KBM-7 (cell line): Measurements from ENCODE around the gene MCTP1.
A peak's percentile ranks its signal among the peaks of the same experiment; 100 is the strongest.

Experiments used
- DNase-seq: peaks from one replicate; pipeline ENCODE4 v3.0.0-alpha.2; 2015
- in situ Hi-C: fragments of 300-500 bp; cut with MboI; formaldehyde crosslinking; loops from 2 replicates; pipeline ENCODE4 v1.14.3; 2020; ENCODE audit warnings: low sequenced_read_pairs, low pct_unique_long_range_greater_than_20kb, mixed read lengths

The MCTP1 gene

DNA sequence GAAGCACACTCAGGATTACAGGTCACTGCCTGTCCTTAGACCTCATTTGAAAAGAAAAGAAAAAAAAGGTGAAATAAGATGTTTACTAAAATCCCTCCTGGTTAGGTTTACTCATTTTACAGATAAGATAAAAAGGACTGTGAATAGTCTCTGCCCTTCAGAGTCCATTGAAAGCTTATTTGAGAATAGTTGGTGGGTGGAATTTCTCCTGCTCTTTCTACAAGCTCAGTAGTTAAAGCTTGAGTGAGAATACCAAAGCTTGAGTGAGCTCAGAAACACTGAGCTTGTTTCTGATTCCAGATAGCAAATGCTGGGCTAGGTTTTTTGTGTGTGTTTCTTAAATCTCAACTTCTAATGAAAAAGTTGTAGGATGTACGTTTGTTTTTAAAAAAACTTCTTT, 559.8 kb downstream of the MCTP1 start:
- DNase-seq = no peak
- in situ Hi-C loops = no loop called here

DNA sequence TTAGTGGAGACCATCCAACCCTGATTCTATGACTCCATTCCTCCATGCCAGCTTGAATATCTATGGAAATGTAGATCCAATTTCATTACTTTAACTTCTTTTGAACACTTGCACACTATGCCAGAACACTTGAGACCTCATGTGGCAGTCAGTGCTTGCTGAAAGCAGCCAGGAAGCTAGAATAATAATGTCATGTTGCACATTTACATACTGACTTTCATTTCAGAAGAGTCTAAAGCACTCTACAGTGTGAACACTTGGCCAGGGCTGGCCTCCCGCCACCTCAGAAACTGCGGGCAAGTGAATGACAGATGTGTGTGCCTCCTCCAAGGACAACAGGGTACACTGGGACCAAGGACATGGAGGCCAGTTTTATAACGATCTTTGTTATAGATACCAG, 569.1 kb downstream of the MCTP1 start:
- in situ Hi-C loops = no loop called here
- DNase-seq = no peak

DNA sequence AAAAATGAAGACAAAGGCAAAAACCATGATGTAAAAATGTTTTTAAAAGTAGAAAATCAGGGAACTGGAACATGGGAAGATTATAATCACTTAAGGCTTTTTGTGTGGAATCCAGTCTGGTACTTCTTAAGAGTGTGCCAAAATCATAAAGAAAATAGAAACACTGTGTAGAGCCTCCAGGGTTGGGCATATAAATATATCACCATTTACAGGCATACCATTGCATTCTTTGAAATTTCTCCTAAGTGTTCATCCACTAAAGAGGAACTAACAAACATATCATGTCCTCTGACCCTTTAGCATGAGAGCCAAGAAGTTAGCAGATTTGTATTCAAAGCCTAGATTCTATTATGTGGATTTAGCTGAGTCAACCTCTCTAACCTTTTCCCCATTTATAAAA, 573.1 kb downstream of the MCTP1 start:
- in situ Hi-C loops = no loop called here
- DNase-seq = no peak

DNA sequence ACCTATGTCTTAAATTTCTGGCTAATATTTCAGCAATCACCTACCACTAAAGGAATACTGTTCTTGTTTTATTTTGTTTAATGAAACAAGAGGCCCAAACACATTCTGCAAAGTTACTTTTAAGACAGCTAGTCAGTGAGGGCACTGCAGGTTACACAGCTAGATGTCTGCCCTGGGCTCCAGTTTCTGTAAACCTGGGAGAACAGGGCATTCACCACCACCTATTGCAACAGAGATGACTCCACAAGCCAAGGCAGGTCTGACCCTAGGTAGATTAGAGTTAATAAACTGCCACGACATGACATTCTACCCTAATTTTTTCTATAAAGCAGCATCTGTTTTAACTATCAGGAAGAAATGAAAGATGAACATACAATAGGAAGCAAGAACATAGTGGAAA, 575.6 kb downstream of the MCTP1 start:
- in situ Hi-C loops = no loop called here
- no peak for DNase-seq

DNA sequence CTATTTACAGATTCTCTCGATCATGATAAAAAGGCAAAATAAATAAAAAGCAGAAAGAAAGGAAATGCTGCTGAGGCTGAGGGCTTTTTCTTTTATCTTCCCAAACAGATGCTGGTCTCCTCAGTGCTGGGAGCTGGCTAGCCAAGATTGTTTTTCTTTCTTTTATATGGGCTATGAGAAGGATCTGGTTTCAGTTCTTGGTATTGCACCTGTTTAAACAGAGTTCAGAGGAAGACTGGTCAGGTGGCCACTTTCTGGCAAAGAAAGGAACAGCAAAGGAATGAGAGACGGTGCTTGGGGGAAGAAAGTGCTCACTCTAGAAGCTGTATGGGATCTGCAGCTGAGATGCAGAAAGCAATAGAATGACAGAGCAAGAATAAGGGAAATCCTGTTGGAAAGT, 577.5 kb downstream of the MCTP1 start:
- in situ Hi-C loops = no loop called here
- DNase-seq = no peak

DNA sequence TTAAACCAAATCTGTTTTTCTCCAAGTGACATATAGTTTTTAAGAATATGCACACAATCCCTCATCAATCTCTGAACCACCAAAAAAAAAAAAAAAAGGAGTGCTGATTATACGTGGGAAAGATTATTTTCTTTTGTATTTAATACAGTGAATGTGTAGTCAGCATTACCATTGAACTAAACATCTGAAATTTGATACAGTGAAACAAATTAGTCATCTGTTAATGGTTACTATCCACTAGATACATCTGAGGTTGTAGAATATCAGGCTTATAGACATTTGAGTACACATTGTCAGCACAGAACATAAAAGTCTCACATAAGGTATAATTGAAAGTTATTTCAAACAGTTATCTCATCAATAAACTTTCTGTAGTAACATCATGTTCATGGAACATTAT, 579.5 kb downstream of the MCTP1 start:
- in situ Hi-C loops = no loop called here
- no peak for DNase-seq

DNA sequence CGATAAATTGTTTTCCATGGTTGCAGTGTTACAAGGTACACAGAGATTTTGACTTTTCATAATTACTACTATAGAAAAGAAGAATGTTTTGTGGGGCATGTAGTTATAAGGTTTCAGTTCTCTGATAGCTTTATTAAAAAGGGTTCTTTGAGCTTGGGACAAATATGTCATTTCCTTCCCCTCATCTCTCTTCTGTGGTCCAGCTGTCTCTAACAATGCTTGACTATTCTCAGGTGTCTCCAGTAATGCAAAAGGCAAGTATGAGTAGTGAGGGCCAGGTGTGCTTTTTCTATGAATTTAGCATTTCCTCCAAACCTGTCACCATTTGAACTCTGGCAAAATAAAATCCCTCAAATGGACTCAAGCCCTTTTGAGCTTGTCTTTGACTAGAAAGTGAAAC, 582.2 kb downstream of the MCTP1 start:
- in situ Hi-C loops = no loop called here
- no peak for DNase-seq

DNA sequence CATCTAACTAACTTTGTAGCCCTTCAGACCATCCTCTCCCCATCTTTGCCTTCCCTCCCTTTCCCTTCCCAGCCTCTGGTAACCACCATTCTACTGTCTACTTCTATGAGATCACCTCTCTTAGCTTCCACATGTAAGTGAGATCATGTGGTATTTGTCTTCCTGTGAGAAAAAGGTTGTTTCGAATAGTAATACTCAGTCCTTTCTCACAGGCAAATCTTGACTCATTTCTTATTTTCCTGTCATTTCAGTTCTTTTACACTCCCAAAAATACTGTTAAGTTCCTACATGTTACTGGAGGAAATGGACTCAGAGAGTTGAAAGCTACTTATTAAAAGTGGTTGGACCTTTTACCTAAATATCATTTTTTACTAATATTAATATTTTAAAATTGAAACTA, 584.3 kb downstream of the MCTP1 start:
- in situ Hi-C loops = no loop called here
- DNase-seq = no peak

DNA sequence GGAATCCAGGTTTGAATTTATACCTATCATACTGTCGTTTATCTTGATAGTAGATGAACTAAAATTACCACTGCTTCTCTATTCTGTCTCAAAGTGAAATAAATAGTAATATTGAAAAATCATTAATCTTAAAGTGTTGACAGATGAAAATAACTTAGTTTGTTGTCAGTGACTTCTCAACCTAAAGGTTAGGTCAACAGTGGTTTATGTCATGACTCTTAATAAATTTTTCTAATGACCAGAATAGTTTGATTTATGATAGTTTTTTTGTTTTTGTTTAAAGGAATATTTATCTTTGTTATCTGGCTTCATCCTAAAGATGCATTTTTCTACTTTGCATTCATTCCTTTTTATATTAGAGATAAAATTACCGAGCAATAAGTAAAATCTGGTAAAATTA, 585.3 kb downstream of the MCTP1 start:
- no peak for DNase-seq
- in situ Hi-C loops = no loop called here

DNA sequence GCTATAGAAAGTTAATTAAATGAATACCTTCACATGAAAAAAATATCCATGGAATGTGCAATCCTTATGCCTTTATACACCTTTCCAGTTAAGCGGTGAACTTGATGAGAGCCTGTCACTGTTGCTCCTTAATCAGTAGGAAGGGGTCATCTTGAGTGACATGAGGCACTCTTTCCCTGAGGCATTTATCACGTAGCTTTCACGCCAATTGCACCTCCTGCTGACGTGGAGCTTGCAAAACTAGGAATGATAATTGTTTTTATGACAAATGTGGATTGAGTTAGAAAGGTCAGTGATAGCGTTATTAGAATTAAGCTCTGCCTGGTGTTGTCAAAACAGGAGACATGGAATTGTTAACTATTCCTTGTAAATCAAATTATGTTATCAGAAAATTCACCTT, 586.7 kb downstream of the MCTP1 start:
- no peak for DNase-seq
- in situ Hi-C loops = no loop called here

DNA sequence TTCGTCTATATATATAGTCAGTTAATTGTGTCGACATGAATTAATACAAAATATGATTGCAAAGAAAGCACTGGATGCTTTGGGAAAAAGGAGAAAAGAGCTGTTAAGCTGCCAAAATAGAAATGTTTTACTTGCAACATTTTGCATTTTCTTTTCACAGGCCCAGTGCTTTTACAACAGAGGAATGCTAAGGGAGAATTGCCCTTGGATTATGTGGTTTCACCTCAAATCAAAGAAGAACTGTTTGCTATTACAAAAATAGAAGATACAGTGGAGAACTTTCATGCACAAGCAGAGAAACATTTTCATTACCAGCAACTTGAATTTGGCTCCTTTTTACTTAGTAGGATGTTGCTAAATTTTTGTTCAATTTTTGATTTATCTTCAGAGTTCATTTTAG, 590.2 kb downstream of the MCTP1 start:
- DNase-seq = no peak
- in situ Hi-C loops = no loop called here

DNA sequence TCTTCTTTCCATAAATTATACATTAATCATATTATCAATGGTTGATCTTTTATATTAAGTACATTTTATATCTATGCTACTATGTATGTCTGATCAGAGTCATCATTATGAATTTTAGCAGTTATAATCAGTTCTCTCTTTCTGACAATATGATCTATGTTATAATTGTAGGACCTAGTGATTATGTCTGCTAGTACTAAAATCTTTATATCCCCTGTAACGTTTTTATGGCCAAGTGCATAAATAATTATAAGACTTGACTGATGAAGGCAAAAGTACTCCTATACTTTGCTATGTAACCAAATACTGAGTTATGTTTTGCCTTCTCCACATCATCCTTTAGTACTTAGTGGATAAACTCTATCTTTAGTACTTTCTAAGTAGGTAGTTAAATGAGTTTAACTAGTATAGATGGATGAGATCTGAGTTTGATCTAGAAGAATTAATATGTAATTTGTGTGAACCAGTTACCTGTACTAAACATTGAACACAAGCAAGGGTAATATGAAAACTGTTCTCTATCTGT, 591.0 kb downstream of the MCTP1 start:
- no peak for DNase-seq
- in situ Hi-C loops = no loop called here

DNA sequence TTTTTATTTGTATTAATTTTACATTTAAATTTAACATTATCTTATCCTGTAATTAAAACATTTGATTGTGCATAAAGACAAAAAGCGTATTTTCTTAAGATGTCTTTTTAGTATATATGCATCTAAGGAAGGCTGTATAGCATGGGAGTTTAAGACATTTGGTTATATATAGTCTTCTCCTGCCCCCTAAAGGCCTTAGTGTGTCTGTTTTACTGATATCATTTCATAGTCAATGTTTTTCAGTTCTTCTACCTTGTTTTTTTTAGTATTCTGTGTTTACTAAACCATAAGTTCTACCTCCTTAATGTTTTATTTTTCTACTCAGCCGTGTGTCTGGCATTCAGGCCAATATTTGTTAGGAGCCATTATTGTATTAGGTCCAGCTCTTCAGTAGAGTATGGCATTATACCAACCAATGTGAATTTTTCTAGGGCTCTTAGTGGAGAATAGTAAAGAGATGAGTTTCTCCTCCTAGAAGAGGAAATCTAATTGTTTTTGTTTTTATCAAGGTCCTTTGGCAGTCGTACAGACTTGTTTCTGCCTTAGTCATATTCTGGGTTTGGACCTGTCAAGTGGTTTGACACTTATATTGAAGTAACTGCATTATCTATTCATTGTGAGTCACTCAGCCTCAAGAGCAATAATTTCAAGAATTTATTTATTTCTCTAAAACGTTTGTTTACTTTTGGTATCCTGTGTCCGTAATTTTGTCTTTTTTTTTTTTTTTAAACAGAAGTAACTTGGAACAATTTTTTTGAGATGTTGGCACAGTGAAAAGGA, 591.7 kb downstream of the MCTP1 start:
- in situ Hi-C loops = no loop called here
- peak; percentile 50 for DNase-seq

DNA sequence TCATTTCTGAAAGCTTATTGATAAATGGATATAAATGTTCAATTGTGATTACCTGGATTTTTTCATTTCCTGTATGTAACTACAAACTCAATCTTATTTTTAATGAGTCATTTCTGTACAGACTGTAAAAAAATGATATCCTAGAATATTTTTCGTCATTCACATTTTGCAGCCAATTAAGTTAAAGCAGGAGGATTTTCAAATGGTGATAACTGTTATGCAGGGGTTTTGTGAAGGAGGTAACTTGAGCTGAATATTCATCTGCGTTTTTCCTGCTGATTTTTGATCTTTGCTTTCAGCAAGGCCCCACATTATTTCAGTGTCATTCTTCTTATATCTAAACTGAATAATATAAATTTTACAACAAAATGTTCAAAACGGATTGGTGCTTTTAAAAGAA, 592.3 kb downstream of the MCTP1 start:
- no peak for DNase-seq
- in situ Hi-C loops = no loop called here

DNA sequence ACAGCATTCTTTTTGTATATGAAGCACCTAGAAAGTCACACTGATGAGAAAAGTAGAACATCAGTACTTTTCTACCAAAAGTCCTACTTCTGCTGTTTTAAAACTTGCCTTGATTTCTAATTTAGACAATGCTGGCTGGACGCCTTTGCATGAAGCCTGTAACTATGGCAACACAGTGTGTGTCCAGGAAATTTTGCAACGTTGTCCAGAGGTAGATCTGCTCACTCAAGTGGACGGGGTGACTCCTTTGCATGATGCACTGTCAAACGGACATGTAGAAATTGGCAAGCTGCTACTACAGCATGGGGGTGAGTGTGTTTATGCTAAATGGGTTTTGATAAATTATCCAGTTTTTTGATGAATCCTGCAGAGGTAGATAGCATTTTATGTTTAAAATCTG, 592.9 kb downstream of the MCTP1 start:
- in situ Hi-C loops = no loop called here
- DNase-seq = no peak

DNA sequence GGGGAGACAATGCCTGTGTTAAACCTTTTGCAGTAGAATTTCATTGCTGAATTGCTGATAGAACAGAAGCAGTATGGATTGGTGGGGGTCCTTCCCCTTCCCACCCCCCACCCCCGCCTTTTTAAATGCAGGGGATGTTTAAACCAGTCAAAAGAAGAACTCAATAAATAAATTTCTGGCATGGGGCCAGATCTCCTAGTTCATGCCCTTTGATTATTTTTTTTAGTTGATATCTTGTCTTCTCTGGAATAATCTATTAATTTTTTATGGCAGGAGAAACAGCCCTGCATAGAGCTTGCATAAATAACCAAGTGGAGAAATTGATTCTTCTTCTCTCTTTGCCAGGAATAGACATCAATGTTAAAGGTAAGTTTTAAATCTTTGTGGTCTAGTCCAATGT, 593.6 kb downstream of the MCTP1 start:
- DNase-seq = no peak
- in situ Hi-C loops = no loop called here

DNA sequence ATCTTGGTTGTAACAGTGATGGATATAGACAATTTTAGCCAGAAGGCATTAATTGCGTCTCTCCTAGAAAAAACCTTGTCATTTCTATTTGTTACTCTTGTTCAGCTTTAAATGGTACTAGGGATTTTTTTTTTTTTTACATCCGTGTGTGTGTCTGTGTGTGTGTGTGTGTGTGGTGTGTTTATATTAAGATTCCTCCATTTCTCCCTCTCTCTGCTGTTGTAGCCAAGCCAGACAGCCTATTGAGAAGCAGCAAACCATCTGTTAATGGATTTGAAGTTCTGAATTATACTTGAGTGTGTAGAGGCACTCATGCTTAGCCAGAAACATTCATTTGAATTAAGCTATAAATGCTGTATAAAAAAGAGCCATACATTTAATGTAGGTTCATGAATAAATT, 594.1 kb downstream of the MCTP1 start:
- in situ Hi-C loops = no loop called here
- DNase-seq = no peak

DNA sequence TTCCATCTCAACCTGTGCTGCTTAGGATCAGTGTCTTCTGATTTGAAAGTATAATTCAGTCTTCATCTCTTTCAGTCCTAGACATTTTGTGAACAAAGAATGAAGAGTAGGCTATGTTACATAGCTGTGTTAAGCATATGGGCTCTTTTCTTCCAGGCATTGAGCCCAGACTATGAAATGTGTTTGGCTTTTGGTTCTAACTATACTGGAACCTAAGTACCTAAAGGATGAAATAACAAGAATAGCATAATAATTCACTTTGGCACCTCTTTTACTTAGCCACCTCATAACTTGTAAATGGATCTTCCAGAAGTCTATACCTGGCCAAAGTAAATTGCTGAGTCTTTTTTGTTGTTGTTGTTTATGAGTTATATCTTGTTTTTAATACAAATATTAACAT, 595.0 kb downstream of the MCTP1 start:
- in situ Hi-C loops = no loop called here
- DNase-seq = no peak

DNA sequence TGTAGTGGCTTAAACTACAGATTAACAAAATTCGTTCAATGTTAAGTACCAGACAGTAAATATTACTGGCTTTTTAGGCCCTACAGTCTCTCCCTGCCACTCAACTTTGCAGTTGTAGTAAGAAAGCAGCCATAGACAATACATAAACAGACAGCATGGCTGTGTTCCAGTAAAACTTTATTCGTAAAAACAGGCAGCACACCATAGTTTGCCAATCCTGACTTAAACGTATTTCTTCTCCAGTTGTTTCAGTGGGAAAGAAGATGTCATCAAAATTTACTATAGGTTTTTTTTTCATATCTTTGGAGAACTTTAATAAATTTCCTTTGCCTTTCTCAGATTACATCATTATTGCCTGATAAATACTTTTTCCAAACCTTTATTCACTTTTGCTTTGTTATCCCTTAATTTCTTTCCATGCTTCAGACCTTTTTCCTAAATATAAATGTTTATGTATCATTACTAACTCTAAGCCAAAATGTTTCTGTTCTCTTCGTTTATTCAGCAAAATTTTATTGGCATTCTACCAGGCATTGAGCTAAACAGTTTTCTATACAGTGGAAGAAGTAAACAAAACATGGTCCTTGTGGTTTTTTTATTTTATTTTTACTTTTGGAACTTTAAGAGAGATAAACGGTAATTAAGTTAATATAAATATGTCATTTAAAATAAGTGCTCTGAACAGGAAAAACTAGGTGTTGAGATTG, 601.9 kb downstream of the MCTP1 start:
- in situ Hi-C loops = no loop called here
- no peak for DNase-seq

DNA sequence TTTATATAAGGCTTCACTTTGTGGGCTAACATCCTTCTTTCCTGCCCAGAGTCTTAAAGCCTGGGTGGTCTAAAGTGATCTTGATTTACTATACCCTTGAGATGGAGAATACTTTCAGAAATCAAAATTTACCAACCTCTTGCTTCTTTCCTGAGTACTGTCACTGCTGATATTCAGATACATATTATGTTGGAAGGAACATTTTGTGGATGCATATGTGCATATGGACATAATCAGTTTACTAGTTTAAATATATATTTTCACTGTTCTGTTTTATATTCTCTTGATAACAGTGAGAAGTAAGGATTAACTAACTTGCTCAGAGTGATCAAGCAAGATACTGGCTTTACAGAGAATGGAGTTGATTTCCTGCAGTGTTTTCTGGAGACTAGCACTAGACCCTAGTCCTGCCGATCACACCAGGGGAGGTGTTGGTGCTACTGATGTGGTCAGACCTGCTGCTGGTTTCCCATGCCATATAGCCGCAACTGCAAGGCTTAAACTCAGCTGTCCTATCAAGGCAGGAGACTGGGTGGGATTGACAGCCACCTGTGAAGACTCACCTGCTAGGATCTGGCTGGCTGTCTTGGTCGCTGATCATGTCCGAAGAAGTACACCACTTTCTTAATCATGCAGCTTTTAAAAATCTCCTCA, 608.8 kb downstream of the MCTP1 start:
- in situ Hi-C loops = no loop called here
- no peak for DNase-seq
